Liver (tissue), 9 donors: ENCODE measurements around the gene SH3GL3. TPM values are rescaled to one million over a fixed set of nuclear protein-coding genes. Genes with fewer than 3 reads are reported as not detected.

Experiments
- DNase-seq: peaks from one replicate; pipeline ENCODE4 v3.0.0-alpha.2; 2017; ENCODE audit warnings: low spot score
- H3K27ac ChIP-seq, 2 donors: one replicate each; pipeline ENCODE4 v1.7.0; 2013; ENCODE audit warnings: inconsistent platforms in 2 of 2, low read length in 2 of 2, control low read depth in 1 of 2, low read depth in 1 of 2, mild to moderate bottlenecking in 1 of 2
- H3K27me3 ChIP-seq, 4 donors: one replicate each; pipeline versions ENCODE4 v1.6.1 to v1.7.0; 2013; ENCODE audit warnings: low read length in 3 of 4, inconsistent platforms in 1 of 4, mild to moderate bottlenecking in 1 of 4, moderate library complexity in 1 of 4; ENCODE audit not compliant: control insufficient read depth in 4 of 4, insufficient read depth in 4 of 4
- H3K36me3 ChIP-seq, 4 donors: one replicate each; pipeline versions ENCODE4 v1.6.1 to v1.7.0; 2013; ENCODE audit warnings: low read length in 3 of 4, mild to moderate bottlenecking in 3 of 4, low read depth in 1 of 4, moderate library complexity in 1 of 4; ENCODE audit not compliant: control insufficient read depth in 4 of 4, insufficient read depth in 3 of 4
- H3K4me1 ChIP-seq, 4 donors: one replicate each; pipeline versions ENCODE4 v1.6.1 to v1.7.0; 2013; ENCODE audit warnings: low read length in 3 of 4, mild to moderate bottlenecking in 3 of 4, moderate library complexity in 1 of 4; ENCODE audit not compliant: control insufficient read depth in 4 of 4, insufficient read depth in 4 of 4
- H3K4me3 ChIP-seq, 3 donors: one replicate each; pipeline versions ENCODE4 v1.6.1 to v1.7.0; 2013; ENCODE audit warnings: low read length in 3 of 3, control low read depth in 1 of 3, low read depth in 1 of 3, mild to moderate bottlenecking in 1 of 3
- H3K9ac ChIP-seq, 2 donors: one replicate each; pipeline ENCODE4 v1.7.0; 2013; ENCODE audit warnings: low read length in 2 of 2, mild to moderate bottlenecking in 2 of 2, moderate library complexity in 2 of 2, control low read depth in 1 of 2, low read depth in 1 of 2
- H3K9me3 ChIP-seq, 4 donors: one replicate each; pipeline versions ENCODE4 v1.6.1 to v1.7.0; 2013; ENCODE audit warnings: low read length in 3 of 4; ENCODE audit not compliant: control insufficient read depth in 4 of 4
- ATF3 ChIP-seq: IDR thresholded peaks from 2 replicates; pipeline ENCODE4 v1.6.1; 2016; ENCODE audit warnings: antibody characterized with exemption
- CTCF ChIP-seq: fragments of 150-350 bp; IDR thresholded peaks from 2 replicates; pipeline ENCODE4 v1.5.1; 2017; ENCODE audit warnings: improper control_type of control experiment, low read depth, low read length; ENCODE audit not compliant: missing input control
- EGR1 ChIP-seq, 2 donors: IDR thresholded peaks; 2 replicates each; pipeline ENCODE4 v1.6.1; 2016 to 2018; ENCODE audit warnings: antibody characterized with exemption in 2 of 2, low read depth in 2 of 2
- FOXA1 ChIP-seq: IDR thresholded peaks from 2 replicates; pipeline ENCODE4 v1.6.1; 2016; ENCODE audit warnings: antibody characterized with exemption
- FOXA2 ChIP-seq: IDR thresholded peaks from 2 replicates; pipeline ENCODE4 v1.6.1; 2016; ENCODE audit warnings: antibody characterized with exemption
- GABPA ChIP-seq, 2 donors: IDR thresholded peaks in 1 of 2; conservative IDR thresholded peaks in 1 of 2; 2 replicates each; pipeline ENCODE4 v1.6.1; 2016; ENCODE audit warnings: antibody characterized with exemption in 2 of 2, mild to moderate bottlenecking in 1 of 2, moderate library complexity in 1 of 2
- HNF4A ChIP-seq, 2 donors: conservative IDR thresholded peaks; 2 replicates each; pipeline ENCODE4 v1.6.1; 2016; ENCODE audit warnings: antibody characterized with exemption in 2 of 2, mild to moderate bottlenecking in 2 of 2
- HNF4G ChIP-seq: IDR thresholded peaks from 2 replicates; pipeline ENCODE4 v1.6.1; 2016; ENCODE audit warnings: antibody characterized with exemption
- JUND ChIP-seq, 2 donors: IDR thresholded peaks; 2 replicates each; pipeline ENCODE4 v1.6.1; 2016; ENCODE audit warnings: antibody characterized with exemption in 2 of 2
- NR2F2 ChIP-seq: IDR thresholded peaks from 2 replicates; pipeline ENCODE4 v1.6.1; 2016; ENCODE audit warnings: antibody characterized with exemption
- RAD21 ChIP-seq, 2 donors: IDR thresholded peaks; 2 replicates each; pipeline ENCODE4 v1.6.1; 2016; ENCODE audit warnings: antibody characterized with exemption in 2 of 2, mild to moderate bottlenecking in 2 of 2
- RXRA ChIP-seq, 2 donors: IDR thresholded peaks; 2 replicates each; pipeline ENCODE4 v1.6.1; 2017 to 2018; ENCODE audit warnings: antibody characterized with exemption in 2 of 2, mild to moderate bottlenecking in 1 of 2
- SP1 ChIP-seq: IDR thresholded peaks from 2 replicates; pipeline ENCODE4 v1.6.1; 2018; ENCODE audit warnings: antibody characterized with exemption, mild to moderate bottlenecking
- TAF1 ChIP-seq: conservative IDR thresholded peaks from 2 replicates; pipeline ENCODE4 v1.6.1; 2016; ENCODE audit warnings: antibody characterized with exemption, mild to moderate bottlenecking
- YY1 ChIP-seq: IDR thresholded peaks from 2 replicates; pipeline ENCODE4 v1.6.1; 2016; ENCODE audit warnings: antibody characterized with exemption, mild to moderate bottlenecking
- ZBTB33 ChIP-seq: IDR thresholded peaks from 2 replicates; pipeline ENCODE4 v1.6.1; 2016; ENCODE audit warnings: antibody characterized with exemption
- WGBS: extraction: QIAGEN DNeasy Blood & Tissue Kit; methylation state at CpG from one replicate; pipeline ENCODE4 v1.1.7; 2013; 5-methylcytosine and 5-hydroxymethylcytosine counted together
- polyA plus RNA-seq, 2 donors: library from polyadenylated mRNA; stranded (reverse) in 1 of 2; unstranded in 1 of 2; fragments of 200-250 nt in 1 of 2; fragments of >200 nt in 1 of 2; fragmentation: Nextera tagmentation in 1 of 2; extraction: Ambion mirVana in 1 of 2; gene quantifications; one replicate each; pipeline versions ENCODE4 v1.2.1 to v1.2.3, GENCODE V29; 2013 to 2015
- total RNA-seq, 2 donors: library from RNA; depleted of rRNA; stranded (reverse); fragments of >200 nt; gene quantifications; one replicate each; pipeline ENCODE4 v1.2.3, GENCODE V29; 2014
- TF ChIP-seq, protein P1 (sequence below): IDR thresholded peaks from 2 replicates; pipeline ENCODE4 v1.6.1; 2016; ENCODE audit warnings: antibody characterized with exemption
- TF ChIP-seq, protein P2 (sequence below): IDR thresholded peaks from 2 replicates; pipeline ENCODE4 v1.6.1; 2016; ENCODE audit warnings: antibody characterized with exemption, mild to moderate bottlenecking
- donor health status: healthy.
- donor health status: healthy.
- donor health status: healthy.
- donor health status: healthy.
- donor health status: healthy.

The SH3GL3 gene
- total and polyA plus RNA-seq, 4 donors = 0.23 TPM; not detected in 3

DNA sequence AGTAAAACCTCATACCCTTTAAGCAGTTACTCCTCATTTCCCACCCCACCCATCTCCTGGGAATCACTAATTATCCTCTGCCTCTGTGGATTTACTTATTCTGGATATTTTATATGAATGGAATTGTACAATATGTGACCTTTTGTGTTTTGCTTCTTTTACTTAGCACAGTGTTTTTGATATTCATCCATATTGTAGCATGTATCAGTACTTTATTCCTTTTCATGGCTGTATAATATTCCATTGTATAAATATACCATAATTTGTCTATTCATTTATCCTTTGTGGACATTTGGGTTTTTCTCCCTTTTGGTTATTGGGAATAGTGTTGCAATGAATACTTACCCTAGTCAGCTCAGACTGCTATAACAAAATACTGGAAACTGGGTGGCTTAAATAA is 39.2 kb downstream of the SH3GL3 start:
- Histone ChIP-seq H3K27ac (no peak overlapping the region), H3K36me3 (no peaks in the 10 kb centered on the region), H3K27me3 (no peaks in the 10 kb centered on the region), H3K4me3 (no peak overlapping the region), H3K4me1 (no peaks in the 10 kb centered on the region), H3K9ac (no peak overlapping the region), H3K9me3 (peaks cover 1 to 5% (median 3%) of the 10 kb centered on the region in 4 donors)
- TF ChIP-seq HNF4G (no peak), YY1 (no peak), RAD21 (IDR thresholded peaks at IDR 0.05) (no peak), ATF3 (no peak), CTCF (no peak), RXRA (IDR thresholded peaks at IDR 0.05) (no peak), TAF1 (no peak), ZBTB33 (no peak), GABPA (IDR thresholded peaks at IDR 0.05 in 1 of 2, conservative IDR thresholded peaks at IDR 0.05 in 1 of 2) (no peak), SP1 (no peak), FOXA1 (no peak), EGR1 (IDR thresholded peaks at IDR 0.05; ENCODE audit: low read depth in 2 of 2) (no peak), HNF4A (conservative IDR thresholded peaks at IDR 0.05) (no peak), NR2F2 (no peak), JUND (IDR thresholded peaks at IDR 0.05) (no peak)
- TF ChIP-seq, protein P1, sequence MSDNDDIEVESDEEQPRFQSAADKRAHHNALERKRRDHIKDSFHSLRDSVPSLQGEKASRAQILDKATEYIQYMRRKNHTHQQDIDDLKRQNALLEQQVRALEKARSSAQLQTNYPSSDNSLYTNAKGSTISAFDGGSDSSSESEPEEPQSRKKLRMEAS = no peak
- TF ChIP-seq, protein P2, sequence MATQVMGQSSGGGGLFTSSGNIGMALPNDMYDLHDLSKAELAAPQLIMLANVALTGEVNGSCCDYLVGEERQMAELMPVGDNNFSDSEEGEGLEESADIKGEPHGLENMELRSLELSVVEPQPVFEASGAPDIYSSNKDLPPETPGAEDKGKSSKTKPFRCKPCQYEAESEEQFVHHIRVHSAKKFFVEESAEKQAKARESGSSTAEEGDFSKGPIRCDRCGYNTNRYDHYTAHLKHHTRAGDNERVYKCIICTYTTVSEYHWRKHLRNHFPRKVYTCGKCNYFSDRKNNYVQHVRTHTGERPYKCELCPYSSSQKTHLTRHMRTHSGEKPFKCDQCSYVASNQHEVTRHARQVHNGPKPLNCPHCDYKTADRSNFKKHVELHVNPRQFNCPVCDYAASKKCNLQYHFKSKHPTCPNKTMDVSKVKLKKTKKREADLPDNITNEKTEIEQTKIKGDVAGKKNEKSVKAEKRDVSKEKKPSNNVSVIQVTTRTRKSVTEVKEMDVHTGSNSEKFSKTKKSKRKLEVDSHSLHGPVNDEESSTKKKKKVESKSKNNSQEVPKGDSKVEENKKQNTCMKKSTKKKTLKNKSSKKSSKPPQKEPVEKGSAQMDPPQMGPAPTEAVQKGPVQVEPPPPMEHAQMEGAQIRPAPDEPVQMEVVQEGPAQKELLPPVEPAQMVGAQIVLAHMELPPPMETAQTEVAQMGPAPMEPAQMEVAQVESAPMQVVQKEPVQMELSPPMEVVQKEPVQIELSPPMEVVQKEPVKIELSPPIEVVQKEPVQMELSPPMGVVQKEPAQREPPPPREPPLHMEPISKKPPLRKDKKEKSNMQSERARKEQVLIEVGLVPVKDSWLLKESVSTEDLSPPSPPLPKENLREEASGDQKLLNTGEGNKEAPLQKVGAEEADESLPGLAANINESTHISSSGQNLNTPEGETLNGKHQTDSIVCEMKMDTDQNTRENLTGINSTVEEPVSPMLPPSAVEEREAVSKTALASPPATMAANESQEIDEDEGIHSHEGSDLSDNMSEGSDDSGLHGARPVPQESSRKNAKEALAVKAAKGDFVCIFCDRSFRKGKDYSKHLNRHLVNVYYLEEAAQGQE = no peak
- no peak for DNase-seq

- no peak overlapping the region for H3K9ac ChIP-seq
- H3K36me3 ChIP-seq = no peaks in the 10 kb centered on the region
- H3K27me3 ChIP-seq = peaks cover 0 to 3% (median 0%) of the 10 kb centered on the region in 4 donors
- no peak for TF ChIP-seq FOXA2
- TF ChIP-seq, protein P2 = no peak
- TF ChIP-seq HNF4A (conservative IDR thresholded peaks at IDR 0.05) = no peak
- no peak for TF ChIP-seq ATF3
- TF ChIP-seq, protein P1 = no peak
- TF ChIP-seq GABPA (IDR thresholded peaks at IDR 0.05 in 1 of 2, conservative IDR thresholded peaks at IDR 0.05 in 1 of 2) = no peak
- no peaks in the 10 kb centered on the region for H3K4me1 ChIP-seq
- WGBS = 82% methylated on average over 3 of the region's 3 CpGs
- no peak overlapping the region for H3K4me3 ChIP-seq
- H3K9me3 ChIP-seq = peaks cover 1 to 5% (median 3%) of the 10 kb centered on the region in 4 donors
- H3K27ac ChIP-seq = no peak overlapping the region
- DNase-seq = no peak
Measured at GRCh38 chr15:83487519-83487918, 40.4 kb downstream of the SH3GL3 start.
